B cell (primary cell): ENCODE data around the gene ZNF354C.

Experiments
- CTCF ChIP-seq: fragments of 200-600 bp; IDR thresholded peaks from one replicate; pipeline ENCODE4 v1.8.0; 2022; ENCODE audit warnings: antibody characterized with exemption, mild to moderate bottlenecking
- EZH2 ChIP-seq: IDR thresholded peaks from 2 replicates; pipeline ENCODE4 v1.6.1; 2012; ENCODE audit warnings: borderline replicate concordance, low read depth, mild to moderate bottlenecking, moderate library complexity, low read length; ENCODE audit not compliant: insufficient read depth, poor library complexity, severe bottlenecking

- TF ChIP-seq CTCF: no peak
- TF ChIP-seq EZH2: no peak
Observed at GRCh38 chr5:179129607-179130071, 69.5 kb downstream of the ZNF354C start.
